ENCODE data around the gene CERS5. TPM values are rescaled to one million over a fixed set of nuclear protein-coding genes. Genes with fewer than 3 reads are reported as not detected.
A peak's percentile ranks its signal among the peaks of the same experiment; 100 is the strongest.

The CERS5 gene
- total RNA-seq, 6 experiments from 2014 or later, result 48.0 to 69.3 (median 60.3) TPM

DNA sequence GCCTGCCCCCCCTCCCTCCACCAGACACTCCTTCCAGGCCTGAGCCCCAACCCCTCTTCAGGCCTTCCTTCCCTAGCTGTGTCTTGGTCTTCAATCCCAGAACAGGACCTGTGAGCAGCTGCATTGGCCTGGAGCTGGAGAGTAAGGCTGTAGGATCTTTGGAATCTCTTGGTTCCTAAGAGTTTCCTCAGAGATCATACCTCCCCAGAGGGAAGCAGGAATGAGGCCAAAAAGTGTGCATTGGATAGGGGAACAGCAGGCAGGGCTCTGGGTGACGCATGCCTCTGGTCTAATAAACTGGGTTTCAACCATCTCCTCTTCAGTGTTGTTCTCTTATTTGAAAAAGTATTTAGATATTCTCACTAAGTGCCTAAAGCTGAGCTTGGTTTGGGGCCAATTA lies 83.9 kb downstream of the CERS5 start:
- peaks cover 9% of the 10 kb centered on the region for H3K27me3 Mint-ChIP-seq (ENCODE audit: insufficient read depth)
- H3K9me3 Mint-ChIP-seq, result no peaks in the 10 kb centered on the region
- TF ChIP-seq, protein P1, sequence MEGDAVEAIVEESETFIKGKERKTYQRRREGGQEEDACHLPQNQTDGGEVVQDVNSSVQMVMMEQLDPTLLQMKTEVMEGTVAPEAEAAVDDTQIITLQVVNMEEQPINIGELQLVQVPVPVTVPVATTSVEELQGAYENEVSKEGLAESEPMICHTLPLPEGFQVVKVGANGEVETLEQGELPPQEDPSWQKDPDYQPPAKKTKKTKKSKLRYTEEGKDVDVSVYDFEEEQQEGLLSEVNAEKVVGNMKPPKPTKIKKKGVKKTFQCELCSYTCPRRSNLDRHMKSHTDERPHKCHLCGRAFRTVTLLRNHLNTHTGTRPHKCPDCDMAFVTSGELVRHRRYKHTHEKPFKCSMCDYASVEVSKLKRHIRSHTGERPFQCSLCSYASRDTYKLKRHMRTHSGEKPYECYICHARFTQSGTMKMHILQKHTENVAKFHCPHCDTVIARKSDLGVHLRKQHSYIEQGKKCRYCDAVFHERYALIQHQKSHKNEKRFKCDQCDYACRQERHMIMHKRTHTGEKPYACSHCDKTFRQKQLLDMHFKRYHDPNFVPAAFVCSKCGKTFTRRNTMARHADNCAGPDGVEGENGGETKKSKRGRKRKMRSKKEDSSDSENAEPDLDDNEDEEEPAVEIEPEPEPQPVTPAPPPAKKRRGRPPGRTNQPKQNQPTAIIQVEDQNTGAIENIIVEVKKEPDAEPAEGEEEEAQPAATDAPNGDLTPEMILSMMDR (IDR thresholded peaks at IDR 0.05), result no peak
- peak overlapping the region; percentile 83 for H3K4me3 Mint-ChIP-seq
- peaks cover 7% of the 10 kb centered on the region for H3K36me3 Mint-ChIP-seq (ENCODE audit: low read depth)
- peak overlapping the region; percentile 73 for H3K27ac Mint-ChIP-seq
- DNase-seq, result peak; percentile 43
- peaks cover 35% of the 10 kb centered on the region for H3K4me1 Mint-ChIP-seq (ENCODE audit: low read depth)

DNA sequence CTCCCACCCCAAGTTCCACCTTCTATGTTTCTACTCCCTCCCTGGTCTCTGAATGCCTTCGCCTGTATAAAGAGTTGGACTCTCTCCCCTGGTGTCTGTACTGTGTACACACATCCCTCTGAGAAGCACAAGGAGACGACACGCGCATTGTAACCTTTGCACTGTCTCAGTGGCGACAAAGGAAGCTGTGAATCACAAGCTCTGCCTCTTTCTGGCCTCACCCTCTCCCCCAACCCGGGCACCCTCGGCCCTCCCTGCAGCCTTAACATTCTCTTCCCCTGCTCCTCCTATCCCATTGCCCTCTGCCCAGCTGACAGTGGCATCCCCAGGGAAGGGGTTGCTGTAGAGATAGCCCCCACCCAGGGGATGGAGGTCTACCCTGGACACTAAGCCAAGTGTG lies 84.5 kb downstream of the CERS5 start:
- peaks cover 28% of the 10 kb centered on the region for H3K4me1 Mint-ChIP-seq (ENCODE audit: low read depth)
- H3K27ac Mint-ChIP-seq, result no peak overlapping the region
- peaks cover 7% of the 10 kb centered on the region for H3K36me3 Mint-ChIP-seq (ENCODE audit: low read depth)
- TF ChIP-seq, protein P1 (IDR thresholded peaks at IDR 0.05), result no peak
- no peak for DNase-seq
- peaks cover 9% of the 10 kb centered on the region for H3K27me3 Mint-ChIP-seq (ENCODE audit: insufficient read depth)
- no peaks in the 10 kb centered on the region for H3K9me3 Mint-ChIP-seq
- H3K4me3 Mint-ChIP-seq, result no peak overlapping the region

DNA sequence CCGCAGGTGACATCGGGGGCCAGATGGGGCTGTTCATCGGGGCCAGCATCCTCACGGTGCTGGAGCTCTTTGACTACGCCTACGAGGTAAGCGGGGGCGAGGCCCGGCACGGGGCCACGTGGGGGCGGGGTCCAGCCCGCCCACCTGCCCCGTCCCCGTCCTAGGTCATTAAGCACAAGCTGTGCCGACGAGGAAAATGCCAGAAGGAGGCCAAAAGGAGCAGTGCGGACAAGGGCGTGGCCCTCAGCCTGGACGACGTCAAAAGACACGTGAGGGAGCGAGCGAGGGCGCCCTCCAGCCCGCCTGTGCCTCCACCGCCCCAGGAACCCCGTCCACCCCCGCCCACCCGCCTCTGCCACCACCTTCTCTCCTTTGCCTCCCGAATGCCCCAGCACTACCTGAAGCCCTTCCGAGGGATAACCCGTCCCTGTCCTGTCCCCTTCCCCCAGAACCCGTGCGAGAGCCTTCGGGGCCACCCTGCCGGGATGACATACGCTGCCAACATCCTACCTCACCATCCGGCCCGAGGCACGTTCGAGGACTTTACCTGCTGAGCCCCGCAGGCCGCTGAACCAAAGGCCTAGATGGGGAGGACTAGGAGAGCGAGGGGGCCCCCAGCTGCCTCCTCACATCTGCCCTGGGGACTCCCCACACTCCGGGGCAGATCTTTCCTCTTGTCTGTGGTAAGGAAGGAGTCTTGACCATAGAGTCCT lies 85.9 kb downstream of the CERS5 start:
- Mint-ChIP-seq H3K4me1 (ENCODE audit: low read depth) (peaks cover 14% of the 10 kb centered on the region), H3K9me3 (no peaks in the 10 kb centered on the region), H3K4me3 (no peak overlapping the region), H3K36me3 (ENCODE audit: low read depth) (no peaks in the 10 kb centered on the region), H3K27ac (no peak overlapping the region), H3K27me3 (ENCODE audit: insufficient read depth) (peaks cover 12% of the 10 kb centered on the region)
- TF ChIP-seq, protein P1 (IDR thresholded peaks at IDR 0.05), result no peak
- no peak for DNase-seq

DNA sequence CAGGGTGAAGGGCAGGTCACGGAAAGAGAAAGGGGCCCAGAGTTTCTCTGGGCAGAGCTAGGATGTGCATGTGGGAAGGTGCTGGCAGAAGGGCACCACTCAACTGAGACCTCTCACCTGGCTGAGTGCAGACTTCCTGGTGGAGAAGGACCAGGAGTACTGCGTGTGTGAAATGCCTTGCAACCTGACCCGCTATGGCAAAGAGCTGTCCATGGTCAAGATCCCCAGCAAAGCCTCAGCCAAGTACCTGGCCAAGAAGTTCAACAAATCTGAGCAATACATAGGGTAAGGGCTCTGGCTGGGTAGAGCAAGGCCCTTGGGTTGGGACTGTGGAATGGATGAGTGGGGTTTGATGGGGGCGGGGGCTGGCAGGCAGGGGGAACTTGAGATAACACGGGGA lies 87.4 kb downstream of the CERS5 start:
- H3K27me3 Mint-ChIP-seq (ENCODE audit: insufficient read depth), result peaks cover 12% of the 10 kb centered on the region
- no peak overlapping the region for H3K4me3 Mint-ChIP-seq
- TF ChIP-seq, protein P1 (IDR thresholded peaks at IDR 0.05), result no peak
- no peaks in the 10 kb centered on the region for H3K36me3 Mint-ChIP-seq (ENCODE audit: low read depth)
- H3K27ac Mint-ChIP-seq, result no peak overlapping the region
- DNase-seq, result no peak
- H3K4me1 Mint-ChIP-seq (ENCODE audit: low read depth), result peaks cover 17% of the 10 kb centered on the region
- no peaks in the 10 kb centered on the region for H3K9me3 Mint-ChIP-seq

Other genes with a start within 250 kb of the CERS5 start
- not detected for gene AQP2, start 216.6 kb downstream of the CERS5 start, total RNA-seq (2021; fragmentation: NEBNext Ultra II Directional; extraction: Animal tissue kit (Norgen Biotek cat#: 25700))
- not detected for gene AQP5, start 205.5 kb downstream of the CERS5 start, total RNA-seq (2021; fragmentation: NEBNext Ultra II Directional; extraction: Animal tissue kit (Norgen Biotek cat#: 25700))
- gene AQP6, start 194.4 kb downstream of the CERS5 start, total RNA-seq (2021; fragmentation: NEBNext Ultra II Directional; extraction: Animal tissue kit (Norgen Biotek cat#: 25700)), result not detected
- 100 to 1,000 TPM in 5 of 6 experiments, 10 to 100 TPM in 1; 52.6 to 119 (median 104) TPM for gene RACGAP1, start 141.9 kb downstream of the CERS5 start, total RNA-seq (2021; fragmentation: NEBNext Ultra II Directional; extraction: Animal tissue kit (Norgen Biotek cat#: 25700))
- gene ASIC1, start 109.8 kb downstream of the CERS5 start, total RNA-seq (2021; fragmentation: NEBNext Ultra II Directional; extraction: Animal tissue kit (Norgen Biotek cat#: 25700)), result 1 to 10 TPM; 1.3 to 2.4 (median 1.6) TPM
- 10 to 100 TPM; 37.6 to 59.1 (median 44.2) TPM for gene SMARCD1, start 82.0 kb downstream of the CERS5 start, total RNA-seq (2021; fragmentation: NEBNext Ultra II Directional; extraction: Animal tissue kit (Norgen Biotek cat#: 25700))
- under 1 TPM in 1 of 6 experiments, not detected in 5; 0.20 TPM for gene GPD1, start 63.4 kb downstream of the CERS5 start, total RNA-seq (2021; fragmentation: NEBNext Ultra II Directional; extraction: Animal tissue kit (Norgen Biotek cat#: 25700))
- 10 to 100 TPM; 44.4 to 77.8 (median 53.4) TPM for gene COX14, start 55.1 kb downstream of the CERS5 start, total RNA-seq (2021; fragmentation: NEBNext Ultra II Directional; extraction: Animal tissue kit (Norgen Biotek cat#: 25700))
- gene LIMA1, start 116.2 kb upstream of the CERS5 start, total RNA-seq (2021; fragmentation: NEBNext Ultra II Directional; extraction: Animal tissue kit (Norgen Biotek cat#: 25700)), result 100 to 1,000 TPM; 259 to 335 (median 298) TPM
- gene FAM186A, start 229.2 kb upstream of the CERS5 start, total RNA-seq (2021; fragmentation: NEBNext Ultra II Directional; extraction: Animal tissue kit (Norgen Biotek cat#: 25700)), result not detected
- 10 to 100 TPM; 51.3 to 59.6 (median 57.2) TPM for gene LARP4, start 233.5 kb upstream of the CERS5 start, total RNA-seq (2021; fragmentation: NEBNext Ultra II Directional; extraction: Animal tissue kit (Norgen Biotek cat#: 25700))